GM19463 (cell line): ENCODE measurements around the gene SLC39A7.

Experiments
- ATAC-seq: cut with Tn5 transposase; IDR thresholded peaks from one replicate; pipeline ENCODE4 v1.9.1; 2021; ENCODE audit warnings: mild to moderate bottlenecking, moderate library complexity; ENCODE audit not compliant: unreplicated experiment

SLC39A7 gene

GRCh38 chr6:33200219-33201146 is at the start of gene SLC39A7, which contains the start of gene RXRB:
SLC39A7 (plus strand) TSS chr6:33200867; CDS start chr6:33201246, 379 bp downstream.
RXRB (minus strand) TSS chr6:33200665; CDS start chr6:33200476, 189 bp downstream.
- ATAC-seq = peak; percentile 46

GRCh38 chr6:33151050-33151449 is 49.6 kb upstream of the SLC39A7 start:
- no peak for ATAC-seq

- ATAC-seq = no peak
These were observed 46.3 kb upstream of the SLC39A7 start for GRCh38 chr6:33154349-33154748.

- ATAC-seq = no peak
These were observed 44.1 kb upstream of the SLC39A7 start for GRCh38 chr6:33156561-33156960.

GRCh38 chr6:33156964-33157363 is 43.7 kb upstream of the SLC39A7 start:
- ATAC-seq = no peak

GRCh38 chr6:33160096-33160495 is 40.6 kb upstream of the SLC39A7 start:
- ATAC-seq = no peak

GRCh38 chr6:33160728-33161344 is 39.8 kb upstream of the SLC39A7 start:
- no peak for ATAC-seq

- peak; percentile 60 for ATAC-seq
These were observed 39.0 kb upstream of the SLC39A7 start for GRCh38 chr6:33161354-33162331.

- ATAC-seq = no peak
These were observed 37.1 kb upstream of the SLC39A7 start for GRCh38 chr6:33163540-33163939.

GRCh38 chr6:33164176-33164575 is 36.5 kb upstream of the SLC39A7 start:
- no peak for ATAC-seq

GRCh38 chr6:33164665-33165373 is 35.8 kb upstream of the SLC39A7 start:
- no peak for ATAC-seq

GRCh38 chr6:33165581-33166258 is 34.9 kb upstream of the SLC39A7 start:
- no peak for ATAC-seq

GRCh38 chr6:33166363-33166762 is 34.3 kb upstream of the SLC39A7 start:
- ATAC-seq = no peak

- no peak for ATAC-seq
These were observed 33.9 kb upstream of the SLC39A7 start for GRCh38 chr6:33166811-33167210.

GRCh38 chr6:33167374-33168283 is 33.0 kb upstream of the SLC39A7 start:
- no peak for ATAC-seq

- ATAC-seq = no peak
These were observed 32.4 kb upstream of the SLC39A7 start for GRCh38 chr6:33168284-33168601.

GRCh38 chr6:33168639-33169038 is 32.0 kb upstream of the SLC39A7 start:
- no peak for ATAC-seq

GRCh38 chr6:33169291-33170175 is 31.1 kb upstream of the SLC39A7 start:
- no peak for ATAC-seq
